ENCODE data around the gene ANKRD13D.

The ANKRD13D gene

GRCh38 chr11:67289226-67289650 lies at the start of gene ANKRD13D:
TSS of gene ANKRD13D (plus strand) at chr11:67289303. CDS start at chr11:67289461, 158 bp downstream.
- H3K4me3 ChIP-seq (ENCODE audit: low read depth, low read length) = peak within 1 kb of the TSS; percentile 58

- peak overlapping the region; percentile 99 for H3K4me3 ChIP-seq (ENCODE audit: low read depth, low read length)
Observed at GRCh38 chr11:67239783-67240575, 49.1 kb upstream of the ANKRD13D start.

GRCh38 chr11:67240576-67241389 lies 48.3 kb upstream of the ANKRD13D start:
- H3K4me3 ChIP-seq (ENCODE audit: low read depth, low read length) = peak overlapping the region; percentile 99

- H3K4me3 ChIP-seq (ENCODE audit: low read depth, low read length) = no peak overlapping the region
Observed at GRCh38 chr11:67242548-67242947, 46.6 kb upstream of the ANKRD13D start.

GRCh38 chr11:67243051-67243450 lies 46.1 kb upstream of the ANKRD13D start:
- no peak overlapping the region for H3K4me3 ChIP-seq (ENCODE audit: low read depth, low read length)

GRCh38 chr11:67245046-67245445 lies 44.1 kb upstream of the ANKRD13D start:
- no peak overlapping the region for H3K4me3 ChIP-seq (ENCODE audit: low read depth, low read length)

- H3K4me3 ChIP-seq (ENCODE audit: low read depth, low read length) = no peak overlapping the region
Observed at GRCh38 chr11:67247946-67248550, 41.1 kb upstream of the ANKRD13D start.

- no peak overlapping the region for H3K4me3 ChIP-seq (ENCODE audit: low read depth, low read length)
Observed at GRCh38 chr11:67248653-67249052, 40.5 kb upstream of the ANKRD13D start.

- no peak overlapping the region for H3K4me3 ChIP-seq (ENCODE audit: low read depth, low read length)
Observed at GRCh38 chr11:67250059-67251043, 38.8 kb upstream of the ANKRD13D start.

- no peak overlapping the region for H3K4me3 ChIP-seq (ENCODE audit: low read depth, low read length)
Observed at GRCh38 chr11:67251841-67252240, 37.3 kb upstream of the ANKRD13D start.

- no peak overlapping the region for H3K4me3 ChIP-seq (ENCODE audit: low read depth, low read length)
Observed at GRCh38 chr11:67252831-67253239, 36.3 kb upstream of the ANKRD13D start.

- no peak overlapping the region for H3K4me3 ChIP-seq (ENCODE audit: low read depth, low read length)
Observed at GRCh38 chr11:67253872-67254624, 35.1 kb upstream of the ANKRD13D start.

- no peak overlapping the region for H3K4me3 ChIP-seq (ENCODE audit: low read depth, low read length)
Observed at GRCh38 chr11:67254798-67255197, 34.3 kb upstream of the ANKRD13D start.

- H3K4me3 ChIP-seq (ENCODE audit: low read depth, low read length) = no peak overlapping the region
Observed at GRCh38 chr11:67255353-67255752, 33.8 kb upstream of the ANKRD13D start.

- H3K4me3 ChIP-seq (ENCODE audit: low read depth, low read length) = no peak overlapping the region
Observed at GRCh38 chr11:67255864-67256263, 33.2 kb upstream of the ANKRD13D start.

- H3K4me3 ChIP-seq (ENCODE audit: low read depth, low read length) = no peak overlapping the region
Observed at GRCh38 chr11:67256477-67257135, 32.5 kb upstream of the ANKRD13D start.

- no peak overlapping the region for H3K4me3 ChIP-seq (ENCODE audit: low read depth, low read length)
Observed at GRCh38 chr11:67260406-67260805, 28.7 kb upstream of the ANKRD13D start.

GRCh38 chr11:67260885-67261639 lies 28.0 kb upstream of the ANKRD13D start:
- peak overlapping the region; percentile 21 for H3K4me3 ChIP-seq (ENCODE audit: low read depth, low read length)

GRCh38 chr11:67261640-67261945 lies 27.5 kb upstream of the ANKRD13D start:
- no peak overlapping the region for H3K4me3 ChIP-seq (ENCODE audit: low read depth, low read length)
